Stimulated activated CD4-positive, alpha-beta T cell treated with anti-CD3 and anti-CD28 coated beads, Interleukin-1b, Interleukin-23, amount 100 ng/mL, for 4 hours (primary cell): ENCODE measurements around the gene ENOX1.

Experiments used
- DNase-seq, 2 donors: peaks; one replicate each; pipeline ENCODE4 v3.0.0-alpha.2; 2020; ENCODE audit warnings: low read depth in 2 of 2

ENOX1 gene

DNA sequence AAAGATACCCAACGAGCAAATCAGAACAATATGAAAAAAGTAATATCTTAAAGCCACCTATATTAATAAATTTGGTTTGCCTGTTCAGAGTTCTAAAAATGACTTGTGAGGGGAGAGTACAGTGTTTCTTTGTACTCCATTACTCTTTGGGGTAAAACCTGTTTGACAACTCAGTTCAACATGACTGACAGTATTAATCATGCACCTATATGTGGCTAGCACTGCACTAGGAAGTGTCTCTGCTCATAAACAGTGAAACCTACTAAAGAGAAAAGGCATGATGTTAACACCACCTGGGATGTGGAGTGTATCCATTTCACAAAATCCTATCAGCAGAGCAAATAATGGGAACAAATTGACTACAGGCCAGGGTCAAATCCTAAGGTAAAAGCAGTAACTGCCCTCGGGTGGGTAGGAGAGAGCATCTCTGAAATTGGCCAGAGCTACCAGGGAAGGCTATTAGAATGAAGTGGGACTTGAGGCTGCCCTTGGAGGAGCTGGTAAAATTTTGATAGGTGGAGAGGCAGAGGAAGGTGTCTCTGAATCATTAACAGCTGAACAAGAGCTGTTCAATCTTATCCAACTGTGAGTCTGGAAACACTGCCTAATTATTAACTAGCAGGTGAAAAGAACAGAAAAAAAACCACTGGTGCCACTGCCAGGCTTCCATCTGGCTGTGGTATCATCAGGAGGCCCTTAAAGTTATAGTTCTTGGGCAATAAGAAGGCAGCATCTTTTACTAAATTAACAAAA lies 398.3 kb downstream of the ENOX1 start:
- DNase-seq, result no peak

DNA sequence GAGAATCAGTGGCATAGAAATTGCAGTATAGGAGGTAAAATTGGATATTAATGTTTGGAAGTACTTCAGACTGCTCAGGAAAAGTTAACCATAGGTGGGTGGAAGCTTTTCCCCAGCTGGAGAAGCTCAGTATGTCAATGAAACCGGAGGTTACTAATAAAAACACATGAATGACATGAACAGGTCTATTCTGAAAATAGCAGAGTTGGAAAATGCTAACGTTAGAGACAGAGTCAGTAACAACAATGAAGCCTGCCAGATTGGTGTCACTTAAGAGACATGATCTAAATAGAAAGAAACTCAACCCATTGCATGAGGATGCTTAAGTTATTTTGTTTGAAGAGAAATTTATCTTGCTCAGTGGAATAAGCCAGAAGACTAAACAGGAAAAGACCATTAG lies 398.9 kb downstream of the ENOX1 start:
- DNase-seq, result no peak

DNA sequence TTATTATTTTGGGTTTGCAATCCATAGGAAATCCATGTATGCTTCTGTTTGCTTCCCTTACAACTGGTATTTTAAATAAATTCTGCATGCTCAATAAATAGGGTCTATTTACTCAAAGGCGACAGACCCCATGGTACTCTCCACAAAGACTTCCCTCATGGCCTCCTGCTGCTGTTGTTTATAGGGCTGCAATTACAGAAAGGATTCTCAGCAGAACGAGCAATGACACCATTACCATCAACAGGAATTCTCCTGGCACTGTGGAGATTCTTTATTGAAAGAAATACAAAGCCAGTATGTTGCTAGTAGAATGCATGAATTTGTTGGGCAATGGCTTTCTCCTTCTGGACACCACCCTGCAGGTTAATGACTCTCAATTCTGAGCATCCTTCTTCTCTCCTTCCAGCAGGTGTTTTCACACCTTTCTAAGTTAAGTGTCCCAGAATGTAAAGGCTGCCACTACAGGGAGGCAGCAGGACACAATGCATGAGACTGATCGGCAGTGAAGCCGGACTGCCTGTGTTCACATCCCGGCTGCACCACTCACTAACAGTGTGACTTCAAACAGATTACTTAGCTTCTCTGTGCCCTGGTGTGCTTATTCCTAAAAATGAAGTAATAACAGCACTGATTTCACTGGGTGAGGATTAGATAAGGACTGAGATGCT lies 403.1 kb downstream of the ENOX1 start:
- no peak for DNase-seq

GRCh38 chr13:43379738-43380137 lies 407.0 kb downstream of the ENOX1 start:
- no peak for DNase-seq

DNA sequence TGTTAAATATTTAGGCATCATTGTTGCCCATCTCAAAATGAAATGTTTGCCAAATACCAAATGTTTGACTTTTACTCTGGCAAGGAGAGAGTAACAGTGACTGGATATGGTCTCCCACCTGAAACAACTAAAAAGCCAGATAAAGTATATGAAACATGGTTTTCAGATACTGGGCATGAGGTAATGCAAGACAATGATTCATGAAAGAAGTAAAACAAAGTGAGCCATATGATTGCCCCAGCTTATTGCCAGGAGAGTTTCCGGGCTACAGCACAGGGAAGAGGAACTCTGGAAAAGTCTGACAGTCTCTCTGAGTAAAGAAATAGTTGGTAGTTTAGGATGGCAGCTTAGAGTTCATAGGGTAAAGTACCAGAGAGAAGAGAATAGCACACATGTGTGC lies 408.8 kb downstream of the ENOX1 start:
- DNase-seq, result no peak

DNA sequence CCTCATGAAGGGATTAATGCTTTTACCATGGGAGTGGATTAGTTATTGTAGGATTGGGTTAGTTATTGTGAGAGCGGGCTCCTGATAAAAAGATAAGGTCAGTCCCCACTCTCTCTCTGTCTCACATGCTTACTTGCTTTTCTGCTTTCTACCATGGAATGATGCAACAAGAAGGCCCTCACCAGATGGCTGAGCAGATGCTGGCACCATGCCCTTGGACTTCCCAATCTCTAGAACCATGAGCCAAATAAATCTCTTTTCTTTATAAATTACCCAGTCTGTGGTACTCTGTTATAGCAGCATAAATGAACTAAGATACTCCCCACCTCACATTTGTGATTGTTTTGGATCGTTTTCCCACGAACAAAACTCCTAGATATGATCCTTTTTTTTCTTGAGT lies 409.6 kb downstream of the ENOX1 start:
- DNase-seq, result no peak

DNA sequence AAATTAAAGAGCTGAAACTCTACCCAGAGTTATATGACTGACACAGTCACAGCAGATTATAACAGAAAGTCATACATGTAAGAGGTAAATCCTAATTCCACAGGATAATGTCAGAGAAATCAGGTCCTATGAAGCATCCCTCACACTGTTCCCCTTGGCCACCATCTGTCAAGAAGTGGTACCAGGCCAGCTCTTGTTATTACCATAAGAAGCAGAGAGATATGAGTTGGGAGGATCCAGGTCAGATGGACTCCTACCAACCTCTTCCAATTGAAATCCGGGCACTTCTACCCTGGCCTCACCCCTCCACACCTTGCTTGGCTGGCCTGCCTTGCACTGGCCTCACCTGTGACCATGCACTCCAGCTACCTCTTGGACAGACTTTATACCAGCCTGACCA lies 410.2 kb downstream of the ENOX1 start:
- DNase-seq, result no peak

DNA sequence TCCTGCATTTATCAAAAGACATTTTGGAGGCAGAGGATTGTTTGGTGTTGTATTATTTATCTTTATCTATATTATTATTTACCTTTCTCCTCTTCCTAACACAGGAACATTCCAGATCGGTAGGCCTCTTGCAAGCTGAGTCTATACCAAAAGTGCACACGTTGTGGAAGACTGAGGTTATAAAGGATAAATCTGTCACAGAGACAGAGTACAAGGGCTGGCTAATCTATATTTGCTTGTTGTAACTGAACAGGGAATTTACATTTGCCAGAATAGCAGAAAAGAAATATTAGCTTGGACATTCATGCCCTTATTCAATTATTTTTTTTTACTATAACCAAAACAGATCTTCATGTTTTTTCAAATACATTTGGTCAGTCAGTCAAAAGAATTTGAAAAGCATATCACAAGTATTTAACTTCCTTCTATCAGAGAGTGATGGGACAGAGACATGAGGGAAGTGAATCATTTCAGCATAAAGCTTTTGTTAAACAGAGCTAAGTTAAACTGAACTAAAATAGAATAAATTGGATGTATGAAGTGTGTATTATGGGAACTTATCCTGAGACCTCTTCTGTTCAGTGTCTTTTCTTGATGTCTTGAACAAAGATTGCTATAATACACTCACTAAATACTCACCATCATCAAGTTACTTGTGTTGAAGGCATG lies 410.8 kb downstream of the ENOX1 start:
- DNase-seq, result no peak

DNA sequence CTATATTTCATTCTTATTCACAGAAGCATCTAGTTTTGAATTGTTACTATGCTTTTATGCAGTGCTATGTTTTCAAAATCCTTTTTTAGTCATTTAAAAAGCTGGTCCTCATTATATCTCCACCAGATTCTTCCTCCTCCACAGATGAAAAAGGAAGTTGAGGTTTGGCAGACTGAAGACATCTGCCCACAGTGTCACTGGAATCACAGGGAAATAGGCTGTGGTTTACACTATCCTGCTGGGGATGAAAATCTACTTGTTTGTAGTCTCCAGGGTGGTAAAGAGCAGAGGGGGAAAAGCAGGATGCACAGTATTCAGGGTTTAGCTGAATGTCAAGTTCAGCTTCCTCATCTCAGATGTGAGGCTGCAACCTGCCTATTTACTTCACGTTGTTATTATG lies 412.2 kb downstream of the ENOX1 start:
- DNase-seq, result no peak

GRCh38 chr13:43373400-43373799 lies 413.4 kb downstream of the ENOX1 start:
- no peak for DNase-seq

DNA sequence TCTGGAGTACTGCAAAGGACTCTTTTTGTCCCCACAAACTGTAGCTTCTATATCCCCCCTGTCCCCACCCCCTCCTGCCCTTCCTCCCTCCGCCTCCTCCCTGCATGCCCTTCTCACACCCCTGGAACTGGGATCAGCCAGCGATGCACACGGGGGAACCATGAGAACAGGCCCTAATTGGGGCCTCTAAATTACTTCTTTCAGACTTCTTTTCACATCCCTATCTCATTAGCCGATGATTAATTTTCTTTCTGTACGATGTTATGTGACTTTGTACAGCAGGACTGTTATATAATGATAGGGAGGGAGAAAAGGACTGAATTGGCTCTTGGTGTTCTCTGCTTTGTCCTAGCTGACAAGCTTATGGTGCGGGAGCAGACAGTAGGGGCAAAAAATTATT lies 415.9 kb downstream of the ENOX1 start:
- DNase-seq, result no peak

DNA sequence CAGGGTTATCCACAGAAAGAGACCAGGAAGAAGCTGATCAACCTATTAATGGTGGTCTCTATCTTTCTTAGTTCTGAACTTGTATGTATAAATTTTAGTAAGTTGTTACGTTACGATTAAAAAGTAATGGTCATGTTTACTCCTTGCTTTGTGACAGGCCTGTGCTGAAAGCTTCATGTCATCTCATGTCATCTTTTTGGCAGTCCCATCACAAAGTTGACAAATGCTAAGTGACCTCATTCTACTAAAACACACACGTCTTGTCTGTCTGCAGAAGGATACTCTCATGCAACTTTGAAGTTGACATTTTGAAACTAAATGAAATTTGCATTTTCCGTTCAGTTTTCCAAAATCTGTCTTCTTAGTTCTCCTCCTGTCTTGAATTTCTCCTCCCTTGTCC lies 417.5 kb downstream of the ENOX1 start:
- DNase-seq, result no peak

GRCh38 chr13:43368003-43368402 lies 418.8 kb downstream of the ENOX1 start:
- no peak for DNase-seq

DNA sequence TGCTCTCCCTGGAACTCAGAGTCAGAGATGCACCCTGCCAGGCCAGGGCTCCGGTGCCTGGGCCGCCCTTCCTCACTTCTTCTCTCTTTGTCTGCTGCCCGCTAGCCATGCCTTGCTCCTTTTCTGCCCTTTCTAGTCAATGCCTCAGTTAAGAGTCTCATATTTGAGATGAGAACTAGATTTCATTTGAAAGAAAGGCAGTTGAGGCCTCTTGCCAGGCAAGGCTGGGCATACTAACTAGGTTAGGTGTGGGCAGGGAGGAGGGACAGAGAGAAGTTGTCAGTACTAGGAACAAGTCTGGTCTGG lies 421.8 kb downstream of the ENOX1 start:
- no peak for DNase-seq

DNA sequence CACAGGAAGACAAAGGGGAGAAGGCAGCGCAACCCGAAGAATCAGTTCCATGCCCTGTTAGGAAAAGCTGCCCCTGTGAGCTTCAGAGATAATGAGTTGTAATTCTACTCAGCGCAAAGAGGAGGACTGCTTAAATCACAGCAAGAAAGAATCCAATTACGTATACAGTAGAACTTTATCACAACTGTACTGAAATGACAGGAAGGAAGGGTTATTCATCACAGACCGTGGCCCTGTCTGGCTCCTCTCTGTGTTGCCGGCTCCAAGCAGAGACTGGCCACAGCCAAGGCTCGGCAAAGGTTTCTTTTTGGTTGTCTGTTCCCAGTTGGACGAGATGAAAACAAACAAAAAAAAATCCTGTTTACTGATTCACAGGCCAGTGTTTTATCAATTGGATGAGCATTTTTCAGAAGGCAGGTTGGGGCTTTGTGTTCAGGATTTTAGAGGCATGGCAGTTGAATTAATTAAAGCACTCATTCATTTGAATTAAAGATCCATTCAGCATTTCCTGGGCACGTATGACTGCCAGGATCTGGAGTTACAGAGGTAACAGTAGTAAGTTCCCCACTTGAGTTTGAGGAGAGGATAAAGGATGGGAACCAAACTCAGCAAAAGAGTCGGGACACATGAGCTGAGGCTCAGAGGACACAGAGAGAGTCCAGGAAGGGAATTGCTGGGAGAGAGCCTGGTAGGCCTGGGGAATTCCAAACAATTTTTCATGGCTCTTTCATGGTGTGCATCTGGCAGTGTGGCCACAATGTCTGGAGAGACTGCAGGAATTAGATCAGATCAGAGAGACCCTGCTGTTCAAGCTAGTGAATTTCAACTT lies 422.3 kb downstream of the ENOX1 start:
- DNase-seq, result no peak

DNA sequence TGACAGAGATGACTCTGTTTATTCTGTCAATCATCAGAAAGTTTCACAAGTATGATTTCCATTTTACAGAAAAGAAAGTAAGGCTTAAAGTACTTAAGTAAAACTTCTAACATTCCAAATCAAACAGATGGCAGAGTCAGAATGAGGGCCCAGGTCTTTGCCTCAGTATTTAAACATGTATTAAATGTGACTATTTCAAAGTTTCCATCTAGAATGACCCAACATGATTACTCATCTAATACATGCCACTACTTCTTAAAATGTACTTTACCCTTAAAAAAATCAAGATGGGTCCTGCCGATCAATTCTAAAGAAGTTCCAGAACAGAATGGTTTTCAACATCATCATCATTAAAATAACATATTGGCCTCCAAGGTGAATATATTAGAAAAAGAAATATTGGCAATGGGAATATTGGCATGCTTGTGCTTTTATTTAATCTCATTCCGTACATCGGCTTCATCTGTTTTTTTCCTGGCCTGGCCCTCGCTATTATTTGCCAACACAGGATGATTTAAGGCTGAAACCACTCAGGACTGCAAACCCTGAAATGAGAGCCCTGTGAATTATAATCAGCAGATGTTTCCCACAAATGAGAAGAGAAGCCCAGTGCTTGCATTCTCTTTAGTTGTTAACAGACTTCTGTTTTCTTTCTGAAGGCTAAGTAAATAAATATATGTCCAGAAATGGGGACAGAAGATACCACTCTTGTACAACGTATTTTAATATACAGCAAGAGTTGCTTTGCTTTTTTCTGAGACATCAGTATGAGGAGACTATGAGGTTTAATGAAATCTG lies 423.4 kb downstream of the ENOX1 start:
- DNase-seq, result no peak

DNA sequence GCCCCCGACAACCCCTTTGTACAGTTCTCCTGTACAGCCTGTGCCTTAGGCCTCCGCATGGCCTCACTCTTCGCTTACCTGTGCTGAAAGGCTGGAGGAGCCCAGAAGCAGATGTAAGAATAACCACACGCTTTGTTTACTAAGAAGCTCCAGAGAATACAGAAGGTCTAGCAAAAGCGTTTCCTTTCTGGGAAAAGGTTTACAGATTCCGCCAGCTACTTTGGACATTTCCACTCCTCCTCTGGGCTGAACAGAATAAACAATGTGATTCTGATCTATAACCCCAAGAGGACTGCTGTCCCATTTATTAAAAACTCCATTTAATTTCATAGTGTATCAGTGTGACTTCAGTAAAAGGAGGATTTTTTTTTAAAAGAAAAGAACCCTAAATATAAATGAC lies 424.2 kb downstream of the ENOX1 start:
- no peak for DNase-seq

GRCh38 chr13:43360892-43361610 lies 425.7 kb downstream of the ENOX1 start:
- DNase-seq, result no peak

GRCh38 chr13:43360171-43360570 lies 426.6 kb downstream of the ENOX1 start:
- no peak for DNase-seq

GRCh38 chr13:43359536-43359935 lies 427.2 kb downstream of the ENOX1 start:
- DNase-seq, result no peak

DNA sequence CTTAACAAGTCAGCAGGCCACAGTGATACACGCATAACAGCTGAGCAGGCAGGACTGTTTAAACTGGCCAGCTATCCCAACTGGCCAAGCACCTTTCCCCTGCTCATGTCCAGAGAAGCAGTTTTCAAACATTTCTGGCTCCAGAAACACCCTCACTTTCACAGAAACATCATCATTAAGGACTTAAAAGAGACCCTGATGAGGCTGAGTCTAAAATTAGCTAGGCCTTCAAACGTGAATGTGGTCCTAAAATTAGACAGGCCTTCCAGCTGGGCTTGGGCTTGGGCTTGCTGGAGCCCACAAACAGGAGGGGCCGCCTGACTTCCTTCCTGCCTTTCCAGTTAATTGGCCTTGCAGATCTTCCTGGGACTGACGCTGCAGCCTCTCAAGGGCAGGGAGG lies 429.2 kb downstream of the ENOX1 start:
- DNase-seq, result no peak
